Bronchial epithelial cell (primary cell): ENCODE data around the gene SELENOH. TPM values are rescaled to one million over a fixed set of nuclear protein-coding genes. Genes with fewer than 3 reads are reported as not detected.

ENCODE experiments used
- DNase-seq: peaks from one replicate; pipeline ENCODE4 v3.0.0-alpha.2; 2010; ENCODE audit warnings: low read depth
- FAIRE-seq: peaks from 2 replicates; lab custom pipeline; 2011; peaks lifted over from hg19 to GRCh38; lab: Jason Lieb, UNC
- H3K27me3 ChIP-seq: 2 replicates; pipeline ENCODE4 v1.5.1; 2011; ENCODE audit warnings: low read length; ENCODE audit not compliant: control insufficient read depth, insufficient read depth
- H3K36me3 ChIP-seq: 2 replicates; pipeline ENCODE4 v1.5.1; 2011; ENCODE audit warnings: low read length; ENCODE audit not compliant: control insufficient read depth, insufficient read depth
- H3K4me3 ChIP-seq: 2 replicates; pipeline ENCODE4 v1.5.1; 2011; ENCODE audit warnings: mild to moderate bottlenecking, low read depth, low read length, control low read depth
- total RNA-seq: library from RNA; depleted of rRNA; stranded (reverse); fragments of >200 nt; gene quantifications from 2 replicates; pipeline ENCODE4 v1.2.1, GENCODE V29; 2014
- TF ChIP-seq, protein P1 (sequence below): IDR thresholded peaks from 2 replicates; pipeline ENCODE4 v1.5.1; 2011; ENCODE audit warnings: mild to moderate bottlenecking, moderate library complexity, low read length, control low read depth, inconsistent platforms; ENCODE audit not compliant: insufficient read depth, severe bottlenecking

Gene SELENOH
- total RNA-seq, 1 donor from 2014 or later, result 139 TPM

DNA sequence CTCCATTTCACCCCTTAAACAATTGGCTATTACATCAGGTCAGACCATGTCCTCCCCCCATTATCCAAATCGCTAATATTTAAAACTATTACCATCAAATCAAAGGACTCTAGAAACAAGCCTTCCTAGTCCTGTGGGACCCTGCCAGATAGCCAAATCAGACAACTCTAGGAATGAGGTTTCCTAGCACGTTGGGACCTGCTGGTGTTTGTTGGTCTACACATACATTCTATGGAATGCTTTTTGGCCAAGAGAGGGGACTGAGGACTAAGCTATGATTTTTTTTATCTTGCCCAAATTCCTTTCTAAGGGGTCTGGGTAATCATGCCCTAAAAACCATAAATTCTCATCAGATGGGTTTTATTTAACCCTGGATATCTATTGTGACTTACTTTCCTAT is 14.1 kb upstream of the SELENOH start:
- no peak overlapping the region for H3K4me3 ChIP-seq
- no peak for FAIRE-seq
- TF ChIP-seq, protein P1, sequence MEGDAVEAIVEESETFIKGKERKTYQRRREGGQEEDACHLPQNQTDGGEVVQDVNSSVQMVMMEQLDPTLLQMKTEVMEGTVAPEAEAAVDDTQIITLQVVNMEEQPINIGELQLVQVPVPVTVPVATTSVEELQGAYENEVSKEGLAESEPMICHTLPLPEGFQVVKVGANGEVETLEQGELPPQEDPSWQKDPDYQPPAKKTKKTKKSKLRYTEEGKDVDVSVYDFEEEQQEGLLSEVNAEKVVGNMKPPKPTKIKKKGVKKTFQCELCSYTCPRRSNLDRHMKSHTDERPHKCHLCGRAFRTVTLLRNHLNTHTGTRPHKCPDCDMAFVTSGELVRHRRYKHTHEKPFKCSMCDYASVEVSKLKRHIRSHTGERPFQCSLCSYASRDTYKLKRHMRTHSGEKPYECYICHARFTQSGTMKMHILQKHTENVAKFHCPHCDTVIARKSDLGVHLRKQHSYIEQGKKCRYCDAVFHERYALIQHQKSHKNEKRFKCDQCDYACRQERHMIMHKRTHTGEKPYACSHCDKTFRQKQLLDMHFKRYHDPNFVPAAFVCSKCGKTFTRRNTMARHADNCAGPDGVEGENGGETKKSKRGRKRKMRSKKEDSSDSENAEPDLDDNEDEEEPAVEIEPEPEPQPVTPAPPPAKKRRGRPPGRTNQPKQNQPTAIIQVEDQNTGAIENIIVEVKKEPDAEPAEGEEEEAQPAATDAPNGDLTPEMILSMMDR, result no peak
- no peaks in the 10 kb centered on the region for H3K27me3 ChIP-seq
- H3K36me3 ChIP-seq, result no peaks in the 10 kb centered on the region
- DNase-seq, result peak; percentile 61

DNA sequence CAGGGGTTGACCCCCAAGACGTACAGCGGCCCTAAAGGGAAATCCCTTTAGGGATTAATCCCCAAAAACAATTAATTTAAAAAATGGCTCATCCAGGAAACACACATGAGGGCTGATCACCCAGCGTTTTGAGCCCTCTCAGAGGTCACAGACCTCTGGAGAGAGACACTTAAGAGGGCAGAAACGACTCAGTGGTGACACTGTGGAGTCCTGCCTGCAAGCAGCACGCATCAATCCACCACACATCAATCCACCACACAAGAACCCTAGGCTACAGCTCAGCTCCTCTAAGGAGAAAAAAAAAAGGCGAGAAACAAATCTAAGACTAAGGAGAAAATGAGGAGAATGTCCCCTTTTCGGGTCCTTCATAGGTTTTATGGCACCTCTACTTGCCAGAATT is 12.5 kb upstream of the SELENOH start:
- DNase-seq (no peak), FAIRE-seq (no peak)
- no peak overlapping the region for H3K4me3 ChIP-seq
- H3K27me3 ChIP-seq, result no peaks in the 10 kb centered on the region
- TF ChIP-seq, protein P1, result no peak
- H3K36me3 ChIP-seq, result no peaks in the 10 kb centered on the region

DNA sequence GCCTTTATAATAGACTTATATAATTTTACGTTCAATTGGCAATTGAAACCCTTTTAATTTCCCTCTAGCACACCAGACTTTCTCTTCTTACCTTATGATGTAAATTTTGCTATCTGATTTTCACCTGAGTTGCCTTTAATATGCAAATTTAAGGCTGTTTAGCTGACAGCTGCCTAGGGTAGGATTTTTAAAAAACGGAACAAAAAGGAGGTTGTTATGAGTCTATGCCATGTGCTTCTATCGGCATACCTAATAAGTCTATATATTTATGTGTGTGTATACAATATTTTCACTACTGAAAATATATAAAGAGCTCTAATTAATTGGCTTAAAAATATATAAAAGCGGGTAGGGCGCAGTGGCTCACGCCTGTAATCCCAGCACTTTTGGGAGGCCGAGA is 11.8 kb upstream of the SELENOH start:
- TF ChIP-seq, protein P1, result no peak
- Histone ChIP-seq H3K4me3 (no peak overlapping the region), H3K36me3 (no peaks in the 10 kb centered on the region), H3K27me3 (no peaks in the 10 kb centered on the region)
- DNase-seq (no peak), FAIRE-seq (no peak)

DNA sequence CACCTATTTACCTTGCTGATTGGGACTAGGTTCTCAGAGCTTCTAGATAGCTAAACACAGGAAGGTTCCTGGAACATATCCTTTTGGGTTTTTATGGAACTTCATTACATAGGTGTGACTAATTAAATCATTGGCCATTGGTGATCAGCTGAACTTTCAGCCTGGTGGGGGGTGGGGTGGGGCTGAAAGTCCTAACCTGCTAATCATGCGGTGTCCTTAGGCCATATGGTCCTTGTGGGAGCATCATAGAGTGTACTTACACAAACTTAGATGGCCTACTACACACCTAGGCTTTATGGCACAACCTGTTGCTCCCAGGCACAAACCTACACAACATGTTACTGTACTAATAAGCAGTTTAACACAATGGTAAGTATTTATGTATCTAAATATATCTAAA is 8.6 kb upstream of the SELENOH start:
- Histone ChIP-seq H3K27me3 (no peaks in the 10 kb centered on the region), H3K4me3 (no peak overlapping the region), H3K36me3 (peaks cover 1% of the 10 kb centered on the region)
- no peak for FAIRE-seq
- DNase-seq, result no peak
- TF ChIP-seq, protein P1, result no peak

DNA sequence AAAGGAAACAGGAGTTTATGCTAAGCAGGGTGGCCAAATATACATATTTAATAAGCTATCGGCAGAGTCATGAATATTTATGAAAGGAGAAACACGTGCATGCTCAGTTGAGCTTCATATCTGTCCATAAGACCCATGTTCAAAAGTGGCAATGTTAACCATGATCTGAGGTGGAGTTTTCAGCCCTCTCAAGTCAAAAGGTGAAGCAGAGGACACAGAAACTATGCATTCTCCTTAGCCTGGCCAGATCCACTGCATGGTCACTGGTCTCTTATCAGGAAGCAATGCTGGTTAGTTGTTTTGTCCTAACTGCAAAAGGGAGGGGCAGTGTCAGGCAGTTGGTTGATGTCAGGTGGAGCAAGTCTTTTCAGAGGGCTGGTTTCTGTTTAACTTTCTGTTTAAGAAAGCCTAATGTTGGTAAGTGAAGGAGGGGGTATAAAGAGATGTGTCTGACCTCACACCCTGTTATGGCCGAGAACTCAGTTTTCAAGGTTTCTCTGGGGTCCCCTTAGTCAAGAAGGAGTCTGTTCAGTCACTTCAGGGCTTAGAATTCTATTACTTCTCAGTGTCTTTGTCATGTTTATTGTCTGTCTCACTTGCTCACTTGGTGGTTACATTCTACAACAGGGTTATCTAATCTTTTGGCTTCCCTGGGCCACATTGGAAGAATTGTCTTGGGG is 5.5 kb upstream of the SELENOH start:
- Histone ChIP-seq H3K36me3 (peaks cover 7% of the 10 kb centered on the region), H3K27me3 (no peaks in the 10 kb centered on the region), H3K4me3 (no peak overlapping the region)
- DNase-seq (no peak), FAIRE-seq (no peak)
- TF ChIP-seq, protein P1, result no peak

DNA sequence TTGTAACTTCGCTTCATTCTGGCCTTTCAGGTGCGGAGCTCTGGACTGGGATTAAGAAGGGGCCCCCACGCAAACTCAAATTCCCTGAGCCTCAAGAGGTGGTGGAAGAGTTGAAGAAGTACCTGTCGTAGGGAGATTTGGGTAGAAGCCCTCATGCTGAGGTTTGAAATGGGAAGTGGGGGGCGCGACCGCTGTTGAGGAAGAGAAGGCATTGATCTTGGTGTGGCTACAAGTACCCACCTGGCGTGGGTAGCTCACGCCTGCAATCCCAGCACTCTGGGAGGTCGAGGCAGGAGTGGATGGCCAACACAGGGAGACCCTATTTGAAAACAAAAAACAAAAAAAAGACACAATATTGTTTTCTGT is 779 bp downstream of the SELENOH start:
- DNase-seq (no peak), FAIRE-seq (no peak)

More for the DNA sequence above, 779 bp downstream of the SELENOH start:
- peak overlapping the region; percentile 94 for H3K4me3 ChIP-seq
- TF ChIP-seq, protein P1, result no peak
- no peaks in the 10 kb centered on the region for H3K27me3 ChIP-seq
- peaks cover 18% of the 10 kb centered on the region for H3K36me3 ChIP-seq
